DMS153 treated with DMSO at 0.1 percent for 48 hours (cell line): ENCODE data around the gene ARG1.

Experiments
- DNase-seq: peaks from one replicate; lab custom pipeline; 2025; ENCODE audit not compliant: unreplicated experiment; lab: John Stamatoyannopoulos, UW

Gene ARG1

DNA sequence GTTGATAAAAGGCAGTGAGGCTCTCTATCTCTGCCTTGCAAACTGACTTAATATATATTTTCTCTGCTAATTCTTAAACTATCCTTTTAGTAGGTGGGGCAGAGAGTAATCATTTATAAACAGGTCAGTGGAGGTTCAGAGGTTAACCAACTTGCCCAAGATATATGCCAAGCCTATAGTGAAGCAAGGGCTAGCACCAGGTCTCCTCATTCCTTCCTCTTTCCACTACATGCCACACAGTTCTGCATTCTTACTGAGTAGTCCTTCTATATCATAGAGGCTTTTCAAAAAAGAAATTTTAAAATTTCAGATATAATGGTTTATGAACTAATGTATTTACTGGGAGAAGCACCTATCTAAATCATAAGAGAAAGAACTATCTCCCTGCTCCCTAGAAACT lies 8.5 kb downstream of the ARG1 start:
- no peak for DNase-seq

- no peak for DNase-seq
These were observed 13.5 kb downstream of the ARG1 start for GRCh38 chr6:131586543-131586942.

GRCh38 chr6:131587909-131588308 lies 14.9 kb downstream of the ARG1 start:
- DNase-seq, result no peak

DNA sequence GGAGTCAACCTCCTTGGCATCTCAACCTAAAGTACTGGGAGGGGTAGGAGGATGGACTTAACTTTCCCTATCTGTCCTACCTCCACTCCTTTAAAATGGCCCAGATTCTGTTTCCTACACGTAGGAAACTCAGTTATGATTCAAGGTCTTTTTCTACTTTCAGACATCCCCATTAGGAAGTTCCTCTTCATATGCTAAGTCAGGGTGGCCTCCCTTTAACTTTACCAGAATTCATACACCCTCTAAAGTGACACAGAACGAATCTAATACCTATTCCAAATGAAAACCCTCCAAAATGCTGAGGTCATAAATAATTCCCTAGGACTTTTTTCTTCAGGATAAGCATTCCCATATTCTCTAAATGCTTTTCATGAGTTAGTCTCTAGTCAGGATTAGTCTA lies 15.6 kb downstream of the ARG1 start:
- no peak for DNase-seq

GRCh38 chr6:131592935-131593334 lies 19.9 kb downstream of the ARG1 start:
- DNase-seq, result no peak

GRCh38 chr6:131594074-131594473 lies 21.0 kb downstream of the ARG1 start:
- no peak for DNase-seq

DNA sequence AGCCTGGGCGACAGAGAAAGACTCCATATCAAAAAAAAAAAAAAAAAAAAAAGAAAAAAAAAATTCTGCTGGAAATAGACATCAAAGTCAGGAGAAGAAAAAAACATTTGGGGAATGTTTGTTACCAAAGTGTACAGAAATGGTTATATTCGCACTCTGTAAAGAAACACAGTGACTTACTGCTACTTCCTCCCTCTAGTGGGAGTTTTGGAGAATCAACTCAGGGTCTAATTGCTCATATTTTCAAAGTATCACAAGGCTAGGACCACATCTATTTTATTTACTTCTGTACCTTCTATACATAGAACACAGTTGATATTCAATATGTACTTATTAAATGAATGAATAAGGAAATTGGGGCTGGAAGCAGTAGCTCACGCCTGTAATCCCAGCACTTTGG lies 24.4 kb downstream of the ARG1 start:
- DNase-seq, result no peak

- no peak for DNase-seq
These were observed 27.7 kb downstream of the ARG1 start for GRCh38 chr6:131600716-131601115.

GRCh38 chr6:131602781-131603312 lies 29.8 kb downstream of the ARG1 start:
- no peak for DNase-seq

DNA sequence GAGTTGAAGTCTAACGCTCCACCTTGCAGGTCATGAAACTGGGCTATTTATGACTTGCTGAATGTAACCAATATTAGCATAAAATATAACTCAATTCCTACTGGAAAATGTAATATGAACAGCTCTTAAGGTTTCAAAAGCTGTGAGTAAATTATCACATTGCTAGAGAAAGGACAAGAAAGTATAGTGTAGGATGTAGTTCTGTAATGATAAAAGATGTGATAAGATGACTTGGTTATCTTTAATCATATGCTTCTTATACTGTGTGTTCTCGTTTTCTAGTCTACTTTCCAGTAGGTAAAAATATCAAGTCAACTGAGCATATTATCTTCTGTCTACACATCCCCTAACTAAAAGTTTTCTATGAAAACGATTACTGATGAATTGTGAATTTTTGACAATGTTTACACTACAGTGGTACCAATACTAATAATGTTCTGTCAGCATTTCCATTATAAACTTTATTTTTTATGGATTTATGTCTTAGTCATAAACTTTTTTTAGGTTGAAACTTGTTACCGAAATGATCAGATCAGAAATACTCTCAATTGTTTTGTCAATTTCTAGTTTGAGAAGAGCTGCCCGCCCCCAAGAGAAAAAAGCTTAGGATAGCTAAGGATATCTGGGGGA lies 40.4 kb downstream of the ARG1 start:
- no peak for DNase-seq

DNA sequence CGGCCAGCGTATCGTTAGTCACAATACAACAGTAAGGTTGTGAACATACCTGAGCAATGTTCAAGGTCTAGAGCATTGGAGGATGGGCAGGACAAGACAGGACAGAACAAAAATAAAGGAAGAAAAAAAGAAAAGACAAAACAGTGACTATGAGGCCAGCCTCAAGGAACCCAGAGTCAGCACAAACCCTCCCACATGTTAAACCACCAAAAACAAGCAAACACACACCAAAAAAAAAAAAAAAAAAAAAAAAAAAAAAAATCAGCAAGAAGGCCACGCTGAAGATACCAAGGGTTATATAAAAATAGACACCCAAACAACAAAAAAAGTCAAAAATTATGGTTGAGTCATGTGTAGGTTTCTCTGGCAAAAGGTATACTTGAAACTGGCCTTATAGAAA lies 42.2 kb downstream of the ARG1 start:
- no peak for DNase-seq

GRCh38 chr6:131627724-131628682 lies 55.0 kb downstream of the ARG1 start, which contains the start of gene MED23:
Gene MED23, minus strand, starts transcription at chr6:131628242. Its CDS starts 193 bp downstream, at chr6:131628049.
- DNase-seq, result peak; percentile 87

DNA sequence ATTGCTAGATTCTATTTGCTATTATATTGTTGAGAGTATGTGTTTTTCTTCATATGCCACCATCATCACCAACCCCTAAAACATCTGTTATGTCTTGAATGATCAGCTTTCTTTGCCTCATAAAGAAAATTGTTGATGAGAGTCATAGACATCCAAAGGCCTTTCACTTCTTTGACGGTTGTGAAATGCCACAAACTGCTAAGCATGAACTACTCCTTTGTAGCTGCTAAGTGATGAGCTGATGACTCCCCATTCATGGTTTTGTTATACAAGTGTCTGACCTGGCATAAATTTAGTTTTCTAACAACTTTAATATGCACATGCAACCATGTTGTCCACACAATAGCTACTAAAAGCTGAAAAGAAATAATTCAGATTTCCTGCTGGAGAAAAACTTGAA lies 55.7 kb downstream of the ARG1 start:
- DNase-seq, result no peak

- no peak for DNase-seq
These were observed 56.6 kb downstream of the ARG1 start for GRCh38 chr6:131629651-131630050.

DNA sequence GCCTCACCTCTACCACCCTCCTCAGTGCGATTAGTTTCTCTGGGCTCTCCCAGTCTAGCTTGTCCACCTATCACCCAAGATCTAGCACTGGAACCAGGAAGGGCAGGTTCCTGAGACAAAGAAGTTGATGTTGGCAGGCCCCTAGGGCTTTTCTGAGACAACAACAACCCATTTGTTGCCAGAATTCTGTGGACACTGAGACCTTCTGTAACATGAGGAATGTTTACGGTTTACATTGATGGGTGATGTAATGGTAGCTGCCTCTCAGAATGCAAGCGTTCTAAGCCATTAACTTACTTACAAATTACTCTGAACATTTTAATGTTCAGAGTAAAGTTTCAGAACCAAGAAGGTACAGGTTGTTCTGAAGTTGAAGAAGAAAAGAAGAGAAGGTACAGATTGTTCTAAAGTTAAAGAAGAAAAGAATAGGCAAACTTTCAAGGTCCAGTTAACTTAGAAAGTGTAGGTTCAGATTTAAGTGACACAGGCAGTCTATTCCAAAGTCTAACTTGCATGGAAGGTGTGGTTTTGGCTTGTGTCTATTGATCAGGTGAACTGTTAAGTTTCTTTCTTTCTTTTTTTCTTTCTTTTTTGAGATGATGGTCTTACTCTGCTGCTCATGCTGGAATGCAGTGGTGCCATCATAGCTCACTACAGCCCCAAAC lies 58.7 kb downstream of the ARG1 start:
- DNase-seq, result no peak
